Measurements from ENCODE around the gene SAP30BP. TPM values are rescaled to one million over a fixed set of nuclear protein-coding genes. Genes with fewer than 3 reads are reported as not detected.

SAP30BP gene
- total and polyA plus RNA-seq, 2 of the 13 experiments (the other 11 are each of a cell fraction or from before 2014, with no cell fraction given): 67.7 to 99.4 TPM

DNA sequence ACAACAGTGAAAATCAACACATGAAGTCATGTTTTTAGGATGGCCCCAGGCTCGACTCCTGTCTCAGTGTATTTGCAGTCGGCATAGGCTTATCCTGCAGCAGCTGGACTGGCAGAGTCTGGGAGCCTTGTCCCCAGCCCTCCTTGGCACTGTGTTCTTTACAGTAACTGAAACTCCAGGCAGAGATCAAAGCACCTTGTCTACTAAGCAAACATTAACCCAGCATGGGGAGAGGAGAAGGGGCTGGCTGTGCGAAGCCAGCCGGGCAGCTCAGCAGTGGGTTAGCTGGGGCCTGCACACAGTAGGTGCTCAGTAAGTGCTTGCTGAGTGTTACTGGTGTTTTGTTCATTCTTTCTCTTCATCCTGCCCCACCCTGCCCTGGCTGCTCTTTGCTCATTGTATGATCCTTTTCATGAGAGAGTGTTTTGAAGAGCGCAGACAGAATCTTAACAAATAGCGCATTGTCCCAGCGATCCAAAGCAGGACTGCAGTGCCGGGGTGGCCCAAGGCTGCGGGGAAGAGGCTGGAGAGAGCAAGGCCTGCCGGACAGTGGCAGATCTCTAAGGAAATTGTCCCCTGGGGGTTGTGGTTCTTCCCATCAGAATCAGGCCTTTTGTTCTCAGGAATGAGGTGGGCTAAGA lies 30.6 kb downstream of the SAP30BP start (continued):
- no peak for TF ChIP-seq GPN1 (CRISPR knock-in tag; IDR thresholded peaks at IDR 0.05; ENCODE audit: borderline replicate concordance)
- TF ChIP-seq ZNF839 (CRISPR knock-in tag; IDR thresholded peaks at IDR 0.05; ENCODE audit: borderline replicate concordance): no peak
- TF ChIP-seq, protein P1, sequence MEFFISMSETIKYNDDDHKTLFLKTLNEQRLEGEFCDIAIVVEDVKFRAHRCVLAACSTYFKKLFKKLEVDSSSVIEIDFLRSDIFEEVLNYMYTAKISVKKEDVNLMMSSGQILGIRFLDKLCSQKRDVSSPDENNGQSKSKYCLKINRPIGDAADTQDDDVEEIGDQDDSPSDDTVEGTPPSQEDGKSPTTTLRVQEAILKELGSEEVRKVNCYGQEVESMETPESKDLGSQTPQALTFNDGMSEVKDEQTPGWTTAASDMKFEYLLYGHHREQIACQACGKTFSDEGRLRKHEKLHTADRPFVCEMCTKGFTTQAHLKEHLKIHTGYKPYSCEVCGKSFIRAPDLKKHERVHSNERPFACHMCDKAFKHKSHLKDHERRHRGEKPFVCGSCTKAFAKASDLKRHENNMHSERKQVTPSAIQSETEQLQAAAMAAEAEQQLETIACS (CRISPR knock-in tag; IDR thresholded peaks at IDR 0.05): no peak
- TF ChIP-seq, protein P2, sequence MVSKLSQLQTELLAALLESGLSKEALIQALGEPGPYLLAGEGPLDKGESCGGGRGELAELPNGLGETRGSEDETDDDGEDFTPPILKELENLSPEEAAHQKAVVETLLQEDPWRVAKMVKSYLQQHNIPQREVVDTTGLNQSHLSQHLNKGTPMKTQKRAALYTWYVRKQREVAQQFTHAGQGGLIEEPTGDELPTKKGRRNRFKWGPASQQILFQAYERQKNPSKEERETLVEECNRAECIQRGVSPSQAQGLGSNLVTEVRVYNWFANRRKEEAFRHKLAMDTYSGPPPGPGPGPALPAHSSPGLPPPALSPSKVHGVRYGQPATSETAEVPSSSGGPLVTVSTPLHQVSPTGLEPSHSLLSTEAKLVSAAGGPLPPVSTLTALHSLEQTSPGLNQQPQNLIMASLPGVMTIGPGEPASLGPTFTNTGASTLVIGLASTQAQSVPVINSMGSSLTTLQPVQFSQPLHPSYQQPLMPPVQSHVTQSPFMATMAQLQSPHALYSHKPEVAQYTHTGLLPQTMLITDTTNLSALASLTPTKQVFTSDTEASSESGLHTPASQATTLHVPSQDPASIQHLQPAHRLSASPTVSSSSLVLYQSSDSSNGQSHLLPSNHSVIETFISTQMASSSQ (IDR thresholded peaks at IDR 0.05; ENCODE audit: low read depth): no peak; the same call in 1 of the 2 replicates
- TF ChIP-seq, protein P2 (CRISPR knock-in tag; IDR thresholded peaks at IDR 0.05; ENCODE audit: borderline replicate concordance): no peak
- TF ChIP-seq HIVEP1 (CRISPR knock-in tag; IDR thresholded peaks at IDR 0.05): no peak
- TF ChIP-seq NFIC (IDR thresholded peaks at IDR 0.05; ENCODE audit: low read length): no peak
- TF ChIP-seq KDM1A (CRISPR knock-in tag; IDR thresholded peaks at IDR 0.05): 0 out of 2 replicates have a peak, but pooled peaks have one; percentile 34
- no peak for TF ChIP-seq ETV6 (CRISPR knock-in tag; conservative IDR thresholded peaks at IDR 0.05)
- TF ChIP-seq CEBPG (CRISPR knock-in tag; IDR thresholded peaks at IDR 0.05): peak; percentile 29; the same call in 1 of the 2 replicates
- TF ChIP-seq, protein P3, sequence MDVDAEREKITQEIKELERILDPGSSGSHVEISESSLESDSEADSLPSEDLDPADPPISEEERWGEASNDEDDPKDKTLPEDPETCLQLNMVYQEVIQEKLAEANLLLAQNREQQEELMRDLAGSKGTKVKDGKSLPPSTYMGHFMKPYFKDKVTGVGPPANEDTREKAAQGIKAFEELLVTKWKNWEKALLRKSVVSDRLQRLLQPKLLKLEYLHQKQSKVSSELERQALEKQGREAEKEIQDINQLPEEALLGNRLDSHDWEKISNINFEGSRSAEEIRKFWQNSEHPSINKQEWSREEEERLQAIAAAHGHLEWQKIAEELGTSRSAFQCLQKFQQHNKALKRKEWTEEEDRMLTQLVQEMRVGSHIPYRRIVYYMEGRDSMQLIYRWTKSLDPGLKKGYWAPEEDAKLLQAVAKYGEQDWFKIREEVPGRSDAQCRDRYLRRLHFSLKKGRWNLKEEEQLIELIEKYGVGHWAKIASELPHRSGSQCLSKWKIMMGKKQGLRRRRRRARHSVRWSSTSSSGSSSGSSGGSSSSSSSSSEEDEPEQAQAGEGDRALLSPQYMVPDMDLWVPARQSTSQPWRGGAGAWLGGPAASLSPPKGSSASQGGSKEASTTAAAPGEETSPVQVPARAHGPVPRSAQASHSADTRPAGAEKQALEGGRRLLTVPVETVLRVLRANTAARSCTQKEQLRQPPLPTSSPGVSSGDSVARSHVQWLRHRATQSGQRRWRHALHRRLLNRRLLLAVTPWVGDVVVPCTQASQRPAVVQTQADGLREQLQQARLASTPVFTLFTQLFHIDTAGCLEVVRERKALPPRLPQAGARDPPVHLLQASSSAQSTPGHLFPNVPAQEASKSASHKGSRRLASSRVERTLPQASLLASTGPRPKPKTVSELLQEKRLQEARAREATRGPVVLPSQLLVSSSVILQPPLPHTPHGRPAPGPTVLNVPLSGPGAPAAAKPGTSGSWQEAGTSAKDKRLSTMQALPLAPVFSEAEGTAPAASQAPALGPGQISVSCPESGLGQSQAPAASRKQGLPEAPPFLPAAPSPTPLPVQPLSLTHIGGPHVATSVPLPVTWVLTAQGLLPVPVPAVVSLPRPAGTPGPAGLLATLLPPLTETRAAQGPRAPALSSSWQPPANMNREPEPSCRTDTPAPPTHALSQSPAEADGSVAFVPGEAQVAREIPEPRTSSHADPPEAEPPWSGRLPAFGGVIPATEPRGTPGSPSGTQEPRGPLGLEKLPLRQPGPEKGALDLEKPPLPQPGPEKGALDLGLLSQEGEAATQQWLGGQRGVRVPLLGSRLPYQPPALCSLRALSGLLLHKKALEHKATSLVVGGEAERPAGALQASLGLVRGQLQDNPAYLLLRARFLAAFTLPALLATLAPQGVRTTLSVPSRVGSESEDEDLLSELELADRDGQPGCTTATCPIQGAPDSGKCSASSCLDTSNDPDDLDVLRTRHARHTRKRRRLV (CRISPR knock-in tag; IDR thresholded peaks at IDR 0.05): no peak
- TF ChIP-seq, protein P4, sequence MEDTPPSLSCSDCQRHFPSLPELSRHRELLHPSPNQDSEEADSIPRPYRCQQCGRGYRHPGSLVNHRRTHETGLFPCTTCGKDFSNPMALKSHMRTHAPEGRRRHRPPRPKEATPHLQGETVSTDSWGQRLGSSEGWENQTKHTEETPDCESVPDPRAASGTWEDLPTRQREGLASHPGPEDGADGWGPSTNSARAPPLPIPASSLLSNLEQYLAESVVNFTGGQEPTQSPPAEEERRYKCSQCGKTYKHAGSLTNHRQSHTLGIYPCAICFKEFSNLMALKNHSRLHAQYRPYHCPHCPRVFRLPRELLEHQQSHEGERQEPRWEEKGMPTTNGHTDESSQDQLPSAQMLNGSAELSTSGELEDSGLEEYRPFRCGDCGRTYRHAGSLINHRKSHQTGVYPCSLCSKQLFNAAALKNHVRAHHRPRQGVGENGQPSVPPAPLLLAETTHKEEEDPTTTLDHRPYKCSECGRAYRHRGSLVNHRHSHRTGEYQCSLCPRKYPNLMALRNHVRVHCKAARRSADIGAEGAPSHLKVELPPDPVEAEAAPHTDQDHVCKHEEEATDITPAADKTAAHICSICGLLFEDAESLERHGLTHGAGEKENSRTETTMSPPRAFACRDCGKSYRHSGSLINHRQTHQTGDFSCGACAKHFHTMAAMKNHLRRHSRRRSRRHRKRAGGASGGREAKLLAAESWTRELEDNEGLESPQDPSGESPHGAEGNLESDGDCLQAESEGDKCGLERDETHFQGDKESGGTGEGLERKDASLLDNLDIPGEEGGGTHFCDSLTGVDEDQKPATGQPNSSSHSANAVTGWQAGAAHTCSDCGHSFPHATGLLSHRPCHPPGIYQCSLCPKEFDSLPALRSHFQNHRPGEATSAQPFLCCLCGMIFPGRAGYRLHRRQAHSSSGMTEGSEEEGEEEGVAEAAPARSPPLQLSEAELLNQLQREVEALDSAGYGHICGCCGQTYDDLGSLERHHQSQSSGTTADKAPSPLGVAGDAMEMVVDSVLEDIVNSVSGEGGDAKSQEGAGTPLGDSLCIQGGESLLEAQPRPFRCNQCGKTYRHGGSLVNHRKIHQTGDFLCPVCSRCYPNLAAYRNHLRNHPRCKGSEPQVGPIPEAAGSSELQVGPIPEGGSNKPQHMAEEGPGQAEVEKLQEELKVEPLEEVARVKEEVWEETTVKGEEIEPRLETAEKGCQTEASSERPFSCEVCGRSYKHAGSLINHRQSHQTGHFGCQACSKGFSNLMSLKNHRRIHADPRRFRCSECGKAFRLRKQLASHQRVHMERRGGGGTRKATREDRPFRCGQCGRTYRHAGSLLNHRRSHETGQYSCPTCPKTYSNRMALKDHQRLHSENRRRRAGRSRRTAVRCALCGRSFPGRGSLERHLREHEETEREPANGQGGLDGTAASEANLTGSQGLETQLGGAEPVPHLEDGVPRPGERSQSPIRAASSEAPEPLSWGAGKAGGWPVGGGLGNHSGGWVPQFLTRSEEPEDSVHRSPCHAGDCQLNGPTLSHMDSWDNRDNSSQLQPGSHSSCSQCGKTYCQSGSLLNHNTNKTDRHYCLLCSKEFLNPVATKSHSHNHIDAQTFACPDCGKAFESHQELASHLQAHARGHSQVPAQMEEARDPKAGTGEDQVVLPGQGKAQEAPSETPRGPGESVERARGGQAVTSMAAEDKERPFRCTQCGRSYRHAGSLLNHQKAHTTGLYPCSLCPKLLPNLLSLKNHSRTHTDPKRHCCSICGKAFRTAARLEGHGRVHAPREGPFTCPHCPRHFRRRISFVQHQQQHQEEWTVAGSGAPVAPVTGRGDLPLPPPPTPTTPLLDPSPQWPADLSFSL (CRISPR knock-in tag; IDR thresholded peaks at IDR 0.05): no peak
- no peak for TF ChIP-seq ZNF557 (CRISPR knock-in tag; IDR thresholded peaks at IDR 0.05)
